ENCODE results near the gene SLC7A7.
"Not testable (repeated sequence)": the region's sequence is repeated elsewhere in the genome, so short reads cannot be mapped to it uniquely, and the experiment has no call there.

Gene SLC7A7

GRCh38 chr14:22820731-22821130 lies 5.5 kb upstream of the SLC7A7 start:
- no peak for DNase-seq (ENCODE audit: low read depth)

GRCh38 chr14:22819151-22819988 lies 4.1 kb upstream of the SLC7A7 start:
- DNase-seq (ENCODE audit: low read depth): no peak

- no peak for DNase-seq (ENCODE audit: low read depth)
Observed at GRCh38 chr14:22814373-22814772, 862 bp downstream of the SLC7A7 start.

- no peak for DNase-seq (ENCODE audit: low read depth)
Observed at GRCh38 chr14:22813145-22813544, 2.1 kb downstream of the SLC7A7 start.

GRCh38 chr14:22812744-22813143 lies 2.5 kb downstream of the SLC7A7 start:
- no peak for DNase-seq (ENCODE audit: low read depth)

GRCh38 chr14:22811722-22812121 lies 3.5 kb downstream of the SLC7A7 start:
- no peak for DNase-seq (ENCODE audit: low read depth)

- DNase-seq (ENCODE audit: low read depth): no peak
Observed at GRCh38 chr14:22808388-22809209, 6.6 kb downstream of the SLC7A7 start.

GRCh38 chr14:22807432-22808087 lies 7.7 kb downstream of the SLC7A7 start:
- no peak for DNase-seq (ENCODE audit: low read depth)

GRCh38 chr14:22805235-22805634 lies 10.0 kb downstream of the SLC7A7 start:
- not testable (repeated sequence) for DNase-seq (ENCODE audit: low read depth)

- DNase-seq (ENCODE audit: low read depth): no peak
Observed at GRCh38 chr14:22803687-22803974, 11.6 kb downstream of the SLC7A7 start.

- no peak for DNase-seq (ENCODE audit: low read depth)
Observed at GRCh38 chr14:22802860-22803686, 12.2 kb downstream of the SLC7A7 start.

GRCh38 chr14:22801716-22802115 lies 13.5 kb downstream of the SLC7A7 start:
- DNase-seq (ENCODE audit: low read depth): no peak

- DNase-seq (ENCODE audit: low read depth): no peak
Observed at GRCh38 chr14:22800346-22800745, 14.9 kb downstream of the SLC7A7 start.

- DNase-seq (ENCODE audit: low read depth): no peak
Observed at GRCh38 chr14:22798528-22798927, 16.7 kb downstream of the SLC7A7 start.

- DNase-seq (ENCODE audit: low read depth): no peak
Observed at GRCh38 chr14:22797017-22797917, 18.0 kb downstream of the SLC7A7 start.

- DNase-seq (ENCODE audit: low read depth): no peak
Observed at GRCh38 chr14:22796087-22796707, 19.0 kb downstream of the SLC7A7 start.

- no peak for DNase-seq (ENCODE audit: low read depth)
Observed at GRCh38 chr14:22794551-22794951, 20.7 kb downstream of the SLC7A7 start.

GRCh38 chr14:22793976-22794375 lies 21.3 kb downstream of the SLC7A7 start:
- no peak for DNase-seq (ENCODE audit: low read depth)

GRCh38 chr14:22793550-22793949 lies 21.7 kb downstream of the SLC7A7 start:
- DNase-seq (ENCODE audit: low read depth): not testable (repeated sequence)

GRCh38 chr14:22792158-22792557 lies 23.1 kb downstream of the SLC7A7 start:
- no peak for DNase-seq (ENCODE audit: low read depth)
